Ammon's horn (tissue), 1 donor: ENCODE results near the gene CCBE1.

ENCODE experiments used
- DNase-seq: peaks from one replicate; pipeline ENCODE4 v3.0.0-alpha.2; 2016; ENCODE audit warnings: low spot score

CCBE1 gene

DNA sequence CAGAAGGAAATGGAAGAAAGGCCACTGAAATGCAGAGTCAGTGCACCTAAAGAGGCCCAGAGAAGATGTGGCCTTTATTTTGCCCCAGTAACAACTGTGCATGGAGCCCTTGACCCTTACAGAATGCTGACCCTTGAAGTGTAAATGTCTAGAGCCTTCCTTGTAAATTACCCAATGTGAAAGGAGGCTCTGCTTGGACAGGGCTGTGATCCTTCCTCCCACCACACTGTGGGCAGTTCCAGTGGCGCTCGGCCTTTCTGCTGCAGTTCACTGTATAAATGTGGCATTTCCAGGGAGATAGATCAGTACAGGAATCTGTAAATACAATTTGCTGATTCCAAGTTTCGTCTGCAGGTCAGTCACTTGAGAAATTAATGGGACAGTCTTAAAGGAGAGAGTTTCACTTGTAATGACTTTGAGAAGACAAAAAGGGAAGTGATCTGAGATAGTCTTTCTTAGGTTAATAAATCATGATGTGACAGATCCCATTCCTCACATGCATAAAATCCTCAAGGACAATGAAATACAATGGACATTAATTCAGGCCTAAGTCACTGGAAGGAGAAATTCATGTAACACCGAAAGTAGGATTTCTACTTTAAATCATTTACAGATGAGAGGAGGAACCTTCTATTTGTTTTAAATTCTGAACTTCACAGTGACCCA, 204.3 kb downstream of the CCBE1 start:
- DNase-seq, result no peak

- no peak for DNase-seq
Measured at GRCh38 chr18:59488899-59489298, 208.3 kb downstream of the CCBE1 start.

DNA sequence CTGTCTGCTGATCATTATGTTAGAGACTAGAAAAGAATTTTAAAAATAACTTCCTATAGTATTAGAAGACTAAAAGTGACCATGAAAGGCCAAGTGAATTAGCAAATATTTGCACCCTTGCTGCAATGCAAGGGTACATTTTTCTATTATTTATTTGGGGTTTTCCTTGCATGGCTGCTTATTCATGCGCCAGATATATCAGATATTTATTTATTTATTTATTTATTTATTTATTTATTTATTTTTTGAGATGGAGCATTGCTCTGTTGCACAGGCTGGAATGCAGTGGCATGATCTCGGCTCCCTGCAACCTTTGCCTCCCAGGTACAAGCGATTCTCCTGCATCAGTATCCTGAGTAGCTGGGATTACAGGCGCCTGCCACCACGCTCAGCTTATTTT, 211.8 kb downstream of the CCBE1 start:
- DNase-seq, result no peak

GRCh38 chr18:59484561-59485328, 212.5 kb downstream of the CCBE1 start:
- DNase-seq, result no peak

DNA sequence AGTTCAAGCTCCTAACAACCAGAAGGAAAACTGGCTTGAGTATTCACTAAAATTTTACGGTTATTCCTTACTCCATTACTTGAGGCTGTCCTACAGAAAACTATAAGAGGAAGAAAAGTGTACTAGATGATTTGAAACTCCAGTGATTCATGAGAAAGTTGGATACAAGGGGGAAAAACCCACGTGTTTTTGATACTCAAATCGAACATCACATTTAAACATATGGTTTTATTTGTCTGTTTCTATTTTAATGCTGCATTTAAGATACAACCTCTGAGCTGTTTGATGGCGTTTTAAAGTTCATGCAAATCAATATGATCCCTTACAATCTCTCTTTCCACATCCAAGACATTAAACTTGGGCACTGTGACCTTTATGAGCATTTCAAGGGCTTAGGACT, 213.1 kb downstream of the CCBE1 start:
- no peak for DNase-seq

DNA sequence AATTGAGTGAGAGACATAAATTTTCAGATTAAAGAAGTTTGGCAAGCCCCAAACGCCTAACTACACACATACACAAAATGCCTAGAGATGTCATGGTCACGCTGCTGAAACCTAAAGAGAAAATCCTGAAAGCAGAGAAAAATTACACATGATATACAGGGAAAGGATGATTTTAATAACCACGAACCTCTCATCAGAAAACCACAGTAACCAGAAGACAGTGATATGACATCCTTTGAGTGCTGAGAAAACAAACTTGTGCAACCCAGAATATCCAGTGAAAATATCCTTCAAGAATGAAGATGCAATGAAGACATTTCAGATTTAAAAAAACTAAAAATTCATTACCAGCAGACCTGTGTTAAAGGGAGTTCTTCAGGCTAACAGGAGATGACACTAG, 215.8 kb downstream of the CCBE1 start:
- no peak for DNase-seq

DNA sequence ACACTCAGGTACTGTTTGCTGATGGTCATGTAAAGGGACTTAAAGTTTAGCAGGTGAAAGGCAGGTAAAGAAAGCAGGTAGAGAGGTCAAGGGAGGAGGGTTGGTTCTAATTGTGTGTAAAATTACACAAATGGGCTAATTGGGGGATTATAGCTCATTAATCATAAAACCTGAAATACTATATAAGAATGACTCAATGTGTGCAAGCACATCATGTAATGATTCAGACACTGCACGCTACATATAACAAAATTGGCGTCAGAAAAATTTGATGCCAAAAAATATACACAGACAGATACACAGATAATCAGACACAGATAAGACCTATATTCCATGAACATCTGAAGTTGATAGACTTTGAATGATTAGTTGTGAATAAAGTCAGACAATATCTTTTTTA, 217.4 kb downstream of the CCBE1 start:
- no peak for DNase-seq

GRCh38 chr18:59478591-59478990, 218.6 kb downstream of the CCBE1 start:
- DNase-seq, result no peak

- DNase-seq, result no peak
Measured at GRCh38 chr18:59477849-59478248, 219.4 kb downstream of the CCBE1 start.

DNA sequence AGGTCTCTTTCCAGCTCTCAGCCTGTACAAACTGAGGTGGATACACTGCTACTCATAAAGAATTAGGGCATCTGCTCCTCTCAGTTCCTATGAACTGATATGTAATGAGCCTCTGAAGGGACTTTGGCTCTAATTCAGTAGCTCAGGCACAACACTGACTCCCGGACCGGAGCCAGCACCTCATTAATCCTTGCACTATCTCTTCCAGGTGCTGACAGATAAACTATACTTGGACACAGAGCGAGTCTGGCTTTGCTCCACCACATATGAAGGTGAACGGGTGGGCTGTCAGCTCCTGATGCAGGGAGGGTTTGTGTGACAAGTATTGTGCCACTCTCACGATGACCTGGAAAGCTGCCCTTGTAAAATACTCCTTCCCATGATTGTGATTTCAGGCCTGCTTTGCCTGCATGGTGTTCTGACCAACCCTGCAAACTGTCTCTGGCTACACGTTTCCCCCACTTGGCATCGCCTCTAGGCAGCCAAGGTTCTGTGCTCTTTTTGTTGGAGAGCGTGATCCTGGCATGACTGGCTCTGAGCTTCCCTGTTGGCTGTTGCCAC, 226.6 kb downstream of the CCBE1 start:
- no peak for DNase-seq

GRCh38 chr18:59469463-59470180, 227.6 kb downstream of the CCBE1 start:
- DNase-seq, result no peak

DNA sequence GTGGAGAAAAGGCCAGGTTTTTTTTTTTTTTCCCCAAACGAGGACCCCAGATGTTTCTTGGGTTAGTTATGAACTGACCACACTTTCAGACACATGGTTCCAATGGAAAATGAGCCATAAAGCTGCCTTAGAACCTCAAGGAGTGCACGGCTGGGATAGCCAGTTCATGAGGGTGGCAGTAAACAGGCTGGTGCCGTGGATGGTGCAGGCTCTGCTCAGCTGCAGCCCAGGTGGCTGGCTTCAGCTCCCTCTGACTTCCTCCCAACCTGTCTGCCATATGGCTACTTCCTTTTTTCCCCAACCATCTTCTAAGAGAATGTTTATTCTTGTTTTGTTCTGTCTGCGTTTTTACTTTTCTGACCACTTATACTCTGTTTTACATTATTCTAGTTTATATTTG, 228.4 kb downstream of the CCBE1 start:
- DNase-seq, result no peak

DNA sequence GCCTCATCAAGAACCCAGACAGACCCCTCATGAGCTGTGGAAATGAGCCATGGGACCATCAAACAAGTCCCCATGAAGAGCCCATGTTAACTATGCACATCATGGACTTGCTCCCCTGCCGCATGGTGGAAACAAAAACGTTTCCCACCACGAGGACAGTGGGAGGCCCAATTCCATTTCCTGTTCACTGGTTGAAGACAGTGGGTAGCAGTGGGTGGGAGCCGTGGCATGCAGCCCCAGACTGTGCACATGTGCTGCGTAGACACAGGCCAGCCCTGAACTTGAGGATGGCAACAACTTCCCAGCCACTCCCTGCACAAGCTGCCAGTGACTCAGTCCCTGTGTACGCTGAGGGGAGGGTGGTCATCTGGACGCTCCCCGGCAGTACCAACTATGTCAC, 229.7 kb downstream of the CCBE1 start:
- DNase-seq, result no peak

DNA sequence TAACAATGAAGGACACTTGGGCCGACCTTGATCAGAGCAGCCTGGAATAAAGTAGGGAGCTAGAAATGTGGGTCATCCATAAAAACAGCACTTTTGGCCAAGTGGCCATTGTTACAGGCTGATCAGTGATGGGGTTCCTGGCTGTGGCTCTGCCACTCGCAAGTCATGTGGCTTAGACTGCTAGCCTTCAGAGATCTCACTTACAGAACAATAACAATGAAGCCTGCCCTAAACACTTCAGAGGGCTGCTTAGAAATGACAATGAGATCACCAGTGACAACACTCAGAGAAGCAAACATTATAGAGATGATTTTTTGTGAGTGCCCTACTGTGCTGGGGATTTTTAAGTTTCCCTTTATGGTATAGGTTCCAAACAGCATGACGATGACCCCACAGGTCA, 230.2 kb downstream of the CCBE1 start:
- DNase-seq, result no peak

- peak; percentile 9 for DNase-seq
Measured at GRCh38 chr18:59464486-59464885, 232.7 kb downstream of the CCBE1 start.

DNA sequence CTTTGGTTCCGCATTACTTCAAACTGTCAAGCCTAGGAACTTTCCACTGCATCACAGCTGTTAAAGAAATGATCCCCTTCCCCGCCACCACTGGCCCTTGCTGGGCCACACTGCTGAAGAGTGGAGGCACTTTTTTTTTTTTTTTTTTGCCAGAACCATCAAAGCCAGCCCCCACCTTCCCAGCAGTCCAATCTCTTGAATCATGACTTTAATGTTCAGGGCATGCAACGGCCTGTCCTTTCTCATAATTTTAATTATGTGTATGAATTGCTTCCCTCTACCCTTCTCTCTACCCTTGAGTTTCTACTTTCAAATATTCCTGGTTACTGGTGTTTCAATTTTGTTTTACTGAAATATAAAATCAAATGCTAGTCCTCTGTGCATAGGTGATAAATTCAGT, 236.1 kb downstream of the CCBE1 start:
- DNase-seq, result no peak

DNA sequence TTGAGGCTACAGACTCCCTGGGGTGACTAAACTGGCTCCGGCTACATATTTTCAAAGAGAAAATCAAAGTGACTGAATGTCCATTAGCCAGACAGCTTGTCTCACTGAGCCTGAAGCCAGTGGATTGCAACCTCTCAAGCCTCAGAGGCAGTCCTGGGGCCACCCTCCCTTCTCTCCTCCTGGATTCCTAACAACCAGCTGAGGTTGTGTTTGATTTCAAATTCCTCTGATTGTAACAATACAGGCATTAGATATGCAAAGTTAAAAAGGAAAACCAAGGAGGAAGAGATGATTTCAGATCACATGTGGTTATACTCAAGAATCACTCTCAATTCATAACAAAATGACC, 237.2 kb downstream of the CCBE1 start:
- DNase-seq, result no peak

DNA sequence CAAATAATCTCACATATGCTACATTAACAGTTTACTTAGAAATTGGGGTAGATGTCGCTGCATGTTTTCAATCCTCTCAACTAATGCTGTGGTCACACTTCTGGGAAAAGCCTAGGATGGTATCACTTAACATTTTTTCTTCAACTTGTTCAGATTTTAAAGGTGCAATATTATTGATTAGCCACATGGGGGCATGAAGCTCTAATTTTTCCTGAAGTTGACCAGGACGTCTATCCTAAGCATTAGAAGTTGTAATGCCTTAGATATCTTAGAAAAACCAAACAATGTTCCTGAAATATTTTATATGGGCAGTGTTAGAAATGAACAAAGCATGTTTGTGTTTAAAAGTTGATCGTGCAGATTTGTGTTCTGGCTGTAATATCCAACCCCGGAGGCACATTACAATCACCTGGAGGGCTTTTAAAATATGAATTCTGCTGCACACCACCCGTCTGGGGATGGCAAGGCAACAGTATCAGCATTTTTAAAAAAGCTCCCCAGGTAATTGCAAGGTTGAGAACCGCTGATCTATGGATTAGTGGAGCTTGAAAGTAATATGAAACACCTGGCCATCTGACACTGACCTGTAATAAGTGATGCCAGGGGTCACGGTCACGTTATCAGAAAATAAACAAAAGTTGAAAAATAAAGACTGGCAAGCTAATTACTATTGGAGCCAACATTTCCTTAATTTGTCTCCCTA, 237.7 kb downstream of the CCBE1 start:
- DNase-seq, result peak; percentile 38

- no peak for DNase-seq
Measured at GRCh38 chr18:59458575-59458974, 238.6 kb downstream of the CCBE1 start.

DNA sequence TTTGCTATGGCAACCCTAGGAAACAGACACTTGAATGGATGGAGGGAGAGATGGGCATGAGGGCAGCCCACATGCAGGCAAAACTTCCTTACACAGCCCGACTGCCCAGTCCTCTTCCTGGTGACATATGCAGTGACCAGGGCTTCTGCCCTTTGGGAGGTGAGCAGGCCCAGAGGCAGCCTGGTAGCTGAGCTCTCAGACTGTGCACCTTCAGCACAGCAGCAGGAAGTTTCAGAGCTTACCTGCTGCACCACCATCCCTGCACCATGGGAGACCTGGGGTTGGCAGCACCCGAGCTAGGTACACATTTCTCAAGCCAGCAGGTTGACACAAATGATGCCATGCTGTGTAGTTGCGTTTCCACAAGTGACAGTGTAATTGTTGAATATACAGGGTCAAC, 240.6 kb downstream of the CCBE1 start:
- DNase-seq, result no peak

- DNase-seq, result no peak
Measured at GRCh38 chr18:59455728-59456276, 241.4 kb downstream of the CCBE1 start.
